Bronchial epithelial cell (primary cell): Measurements from ENCODE around the gene DEFB118. TPM values are rescaled to one million over a fixed set of nuclear protein-coding genes. Genes with fewer than 3 reads are reported as not detected.

Experiments
- DNase-seq: peaks from one replicate; pipeline ENCODE4 v3.0.0-alpha.2; 2010; ENCODE audit warnings: low read depth
- FAIRE-seq: peaks from 2 replicates; lab custom pipeline; 2011; peaks lifted over from hg19 to GRCh38; lab: Jason Lieb, UNC
- H3K27me3 ChIP-seq: 2 replicates; pipeline ENCODE4 v1.5.1; 2011; ENCODE audit warnings: low read length; ENCODE audit not compliant: control insufficient read depth, insufficient read depth
- H3K36me3 ChIP-seq: 2 replicates; pipeline ENCODE4 v1.5.1; 2011; ENCODE audit warnings: low read length; ENCODE audit not compliant: control insufficient read depth, insufficient read depth
- H3K4me3 ChIP-seq: 2 replicates; pipeline ENCODE4 v1.5.1; 2011; ENCODE audit warnings: mild to moderate bottlenecking, low read depth, low read length, control low read depth
- total RNA-seq: library from RNA; depleted of rRNA; stranded (reverse); fragments of >200 nt; gene quantifications from 2 replicates; pipeline ENCODE4 v1.2.1, GENCODE V29; 2014
- TF ChIP-seq, protein P1 (sequence below): IDR thresholded peaks from 2 replicates; pipeline ENCODE4 v1.5.1; 2011; ENCODE audit warnings: mild to moderate bottlenecking, moderate library complexity, low read length, control low read depth, inconsistent platforms; ENCODE audit not compliant: insufficient read depth, severe bottlenecking

Gene DEFB118
- total RNA-seq, 1 donor from 2014 or later, result not detected

GRCh38 chr20:31410011-31410410 is 41.6 kb downstream of the DEFB118 start:
- Histone ChIP-seq H3K27me3 (no peaks in the 10 kb centered on the region), H3K36me3 (no peaks in the 10 kb centered on the region), H3K4me3 (no peak overlapping the region)
- TF ChIP-seq, protein P1, sequence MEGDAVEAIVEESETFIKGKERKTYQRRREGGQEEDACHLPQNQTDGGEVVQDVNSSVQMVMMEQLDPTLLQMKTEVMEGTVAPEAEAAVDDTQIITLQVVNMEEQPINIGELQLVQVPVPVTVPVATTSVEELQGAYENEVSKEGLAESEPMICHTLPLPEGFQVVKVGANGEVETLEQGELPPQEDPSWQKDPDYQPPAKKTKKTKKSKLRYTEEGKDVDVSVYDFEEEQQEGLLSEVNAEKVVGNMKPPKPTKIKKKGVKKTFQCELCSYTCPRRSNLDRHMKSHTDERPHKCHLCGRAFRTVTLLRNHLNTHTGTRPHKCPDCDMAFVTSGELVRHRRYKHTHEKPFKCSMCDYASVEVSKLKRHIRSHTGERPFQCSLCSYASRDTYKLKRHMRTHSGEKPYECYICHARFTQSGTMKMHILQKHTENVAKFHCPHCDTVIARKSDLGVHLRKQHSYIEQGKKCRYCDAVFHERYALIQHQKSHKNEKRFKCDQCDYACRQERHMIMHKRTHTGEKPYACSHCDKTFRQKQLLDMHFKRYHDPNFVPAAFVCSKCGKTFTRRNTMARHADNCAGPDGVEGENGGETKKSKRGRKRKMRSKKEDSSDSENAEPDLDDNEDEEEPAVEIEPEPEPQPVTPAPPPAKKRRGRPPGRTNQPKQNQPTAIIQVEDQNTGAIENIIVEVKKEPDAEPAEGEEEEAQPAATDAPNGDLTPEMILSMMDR, result no peak
- no peak for DNase-seq
- no peak for FAIRE-seq

DNA sequence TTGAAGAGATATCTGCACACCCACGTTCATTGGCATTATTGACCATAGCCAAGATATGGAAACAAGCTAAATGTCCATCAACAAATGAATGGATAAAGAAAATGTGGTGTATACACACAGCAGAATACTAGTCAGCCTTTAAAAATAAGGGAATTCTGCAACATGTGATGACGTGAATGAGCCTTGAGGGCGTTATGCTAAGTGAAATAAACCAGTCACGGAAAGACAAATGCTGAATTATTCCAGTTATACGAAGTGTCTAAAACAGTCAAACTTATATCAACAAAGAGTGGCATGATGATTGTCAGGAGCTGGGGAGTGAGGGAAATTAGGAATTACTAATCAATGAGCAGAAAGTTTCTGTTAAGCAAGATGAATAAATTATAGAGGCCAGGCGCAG is 46.0 kb downstream of the DEFB118 start:
- no peak overlapping the region for H3K4me3 ChIP-seq
- no peaks in the 10 kb centered on the region for H3K36me3 ChIP-seq
- DNase-seq (no peak), FAIRE-seq (no peak)
- TF ChIP-seq, protein P1, result no peak
- H3K27me3 ChIP-seq, result no peaks in the 10 kb centered on the region

GRCh38 chr20:31415653-31416052 is 47.3 kb downstream of the DEFB118 start:
- Histone ChIP-seq H3K4me3 (no peak overlapping the region), H3K36me3 (no peaks in the 10 kb centered on the region), H3K27me3 (no peaks in the 10 kb centered on the region)
- DNase-seq (no peak), FAIRE-seq (no peak)
- TF ChIP-seq, protein P1, result no peak

DNA sequence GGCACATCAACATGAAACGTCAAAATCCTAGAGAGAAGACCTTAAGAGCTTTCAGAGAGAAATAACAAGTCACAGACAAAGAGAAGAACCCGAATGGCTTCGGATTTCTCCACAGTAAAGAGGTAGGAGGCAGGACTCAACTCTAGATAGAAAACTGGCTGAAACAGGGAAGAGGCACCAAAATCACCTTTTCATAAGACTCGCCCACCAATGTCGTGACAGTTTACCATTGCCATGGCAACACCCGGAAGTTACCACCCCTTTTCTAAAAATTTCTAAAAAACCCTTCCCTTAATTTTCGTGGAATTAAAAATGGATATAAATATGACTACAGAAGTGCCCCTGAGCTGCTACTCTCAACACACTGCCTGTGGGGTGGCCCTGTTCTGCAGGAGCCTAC is 49.9 kb downstream of the DEFB118 start:
- Histone ChIP-seq H3K4me3 (no peak overlapping the region), H3K36me3 (no peaks in the 10 kb centered on the region), H3K27me3 (no peaks in the 10 kb centered on the region)
- TF ChIP-seq, protein P1, result no peak
- FAIRE-seq (no peak), DNase-seq (no peak)

Other genes starting within 250 kb of the DEFB118 start
- gene DEFB115, start 110.9 kb upstream of the DEFB118 start, total RNA-seq, result not detected in 2 replicates
- not detected in 2 replicates for gene DEFB116, start 60.0 kb upstream of the DEFB118 start, total RNA-seq
- gene DEFB119, start 22.0 kb downstream of the DEFB118 start, total RNA-seq, result not detected in 2 replicates
- gene DEFB121, start 37.6 kb downstream of the DEFB118 start, total RNA-seq, result not detected in 2 replicates
- gene DEFB123, start 72.0 kb downstream of the DEFB118 start, total RNA-seq, result not detected in 2 replicates
- not detected in 2 replicates for gene DEFB124, start 106.5 kb downstream of the DEFB118 start, total RNA-seq
- not detected in 2 replicates for gene REM1, start 106.7 kb downstream of the DEFB118 start, total RNA-seq
- 46.9 and 52.9 TPM in 2 replicates for gene HM13, start 145.8 kb downstream of the DEFB118 start, total RNA-seq
- gene ID1, start 236.7 kb downstream of the DEFB118 start, total RNA-seq, result 426 and 930 TPM in 2 replicates